AG10803 (cell line): ENCODE data around the gene MORN5.

ENCODE experiments used
- DNase-seq: peaks from one replicate; pipeline ENCODE4 v3.0.0; 2010; ENCODE audit warnings: low read depth
- H3K4me3 ChIP-seq: 2 replicates; pipeline ENCODE4 v1.5.1; 2011; ENCODE audit warnings: mild to moderate bottlenecking, low read length, control low read depth
- CTCF ChIP-seq: conservative IDR thresholded peaks from 2 replicates; pipeline ENCODE4 v1.5.1; 2011; ENCODE audit warnings: mild to moderate bottlenecking, low read length, control low read depth, inconsistent platforms

MORN5 gene

GRCh38 chr9:122216138-122216797, 56.6 kb downstream of the MORN5 start:
- H3K4me3 ChIP-seq = no peak overlapping the region
- no peak for DNase-seq
- TF ChIP-seq CTCF = no peak

GRCh38 chr9:122216798-122217418, 57.2 kb downstream of the MORN5 start:
- DNase-seq = no peak
- no peak overlapping the region for H3K4me3 ChIP-seq
- no peak for TF ChIP-seq CTCF

GRCh38 chr9:122217640-122218039, 57.9 kb downstream of the MORN5 start:
- no peak overlapping the region for H3K4me3 ChIP-seq
- no peak for DNase-seq

GRCh38 chr9:122218071-122218934, 58.6 kb downstream of the MORN5 start:
- no peak for TF ChIP-seq CTCF
- H3K4me3 ChIP-seq = no peak overlapping the region
- peak; percentile 25 for DNase-seq

More at GRCh38 chr9:122217640-122218039, 57.9 kb downstream of the MORN5 start:
- no peak for TF ChIP-seq CTCF

GRCh38 chr9:122218935-122219855, 59.5 kb downstream of the MORN5 start:
- H3K4me3 ChIP-seq = no peak overlapping the region
- TF ChIP-seq CTCF = no peak

GRCh38 chr9:122219856-122220672, 60.4 kb downstream of the MORN5 start:
- no peak for TF ChIP-seq CTCF
- DNase-seq = no peak
- H3K4me3 ChIP-seq = no peak overlapping the region

More at GRCh38 chr9:122218935-122219855, 59.5 kb downstream of the MORN5 start:
- no peak for DNase-seq
